GM21717 (cell line): ENCODE measurements around the gene SH3PXD2A.
A peak's percentile ranks its signal among the peaks of the same experiment; 100 is the strongest.

Experiments used
- ATAC-seq: cut with Tn5 transposase; IDR thresholded peaks from one replicate; pipeline ENCODE4 v1.9.1; 2021; ENCODE audit warnings: mild to moderate bottlenecking, moderate library complexity; ENCODE audit not compliant: unreplicated experiment

SH3PXD2A gene

GRCh38 chr10:103712146-103712545 is 143.2 kb downstream of the SH3PXD2A start:
- no peak for ATAC-seq

- ATAC-seq = no peak
Measured at GRCh38 chr10:103711351-103711994, 143.9 kb downstream of the SH3PXD2A start.

GRCh38 chr10:103710490-103710889 is 144.9 kb downstream of the SH3PXD2A start:
- ATAC-seq = no peak

- no peak for ATAC-seq
Measured at GRCh38 chr10:103709341-103709920, 145.9 kb downstream of the SH3PXD2A start.

- no peak for ATAC-seq
Measured at GRCh38 chr10:103708627-103709288, 146.6 kb downstream of the SH3PXD2A start.

GRCh38 chr10:103707956-103708626 is 147.3 kb downstream of the SH3PXD2A start:
- no peak for ATAC-seq

GRCh38 chr10:103706762-103707161 is 148.6 kb downstream of the SH3PXD2A start:
- no peak for ATAC-seq

GRCh38 chr10:103706047-103706446 is 149.3 kb downstream of the SH3PXD2A start:
- ATAC-seq = no peak

- ATAC-seq = no peak
Measured at GRCh38 chr10:103703941-103704919, 151.1 kb downstream of the SH3PXD2A start.

GRCh38 chr10:103701380-103702222 is 153.8 kb downstream of the SH3PXD2A start:
- no peak for ATAC-seq

- no peak for ATAC-seq
Measured at GRCh38 chr10:103700436-103700715, 155.0 kb downstream of the SH3PXD2A start.

- ATAC-seq = no peak
Measured at GRCh38 chr10:103699611-103700435, 155.6 kb downstream of the SH3PXD2A start.

- no peak for ATAC-seq
Measured at GRCh38 chr10:103698266-103698665, 157.1 kb downstream of the SH3PXD2A start.

GRCh38 chr10:103697787-103698186 is 157.6 kb downstream of the SH3PXD2A start:
- no peak for ATAC-seq

GRCh38 chr10:103696411-103697145 is 158.8 kb downstream of the SH3PXD2A start:
- ATAC-seq = peak; percentile 41

GRCh38 chr10:103696094-103696410 is 159.3 kb downstream of the SH3PXD2A start:
- no peak for ATAC-seq

- ATAC-seq = no peak
Measured at GRCh38 chr10:103695584-103696005, 159.8 kb downstream of the SH3PXD2A start.

GRCh38 chr10:103693812-103694205 is 161.6 kb downstream of the SH3PXD2A start:
- ATAC-seq = no peak
